GM18520 (cell line): ENCODE results near the gene PAQR8.
A peak's percentile ranks its signal among the peaks of the same experiment; 100 is the strongest.
"Not testable (repeated sequence)": the region's sequence is repeated elsewhere in the genome, so short reads cannot be mapped to it uniquely, and the experiment has no call there.

Experiments used
- ATAC-seq: cut with Tn5 transposase; IDR thresholded peaks from one replicate; pipeline ENCODE4 v1.9.1; 2021; ENCODE audit not compliant: unreplicated experiment

The PAQR8 gene

GRCh38 chr6:52405243-52405642, 43.3 kb downstream of the PAQR8 start:
- ATAC-seq, result no peak

GRCh38 chr6:52407467-52407866, 45.5 kb downstream of the PAQR8 start:
- no peak for ATAC-seq

- no peak for ATAC-seq
Measured at GRCh38 chr6:52409499-52409898, 47.5 kb downstream of the PAQR8 start.

GRCh38 chr6:52410979-52411378, 49.0 kb downstream of the PAQR8 start:
- ATAC-seq, result no peak

GRCh38 chr6:52411911-52412310, 50.0 kb downstream of the PAQR8 start:
- no peak for ATAC-seq

- no peak for ATAC-seq
Measured at GRCh38 chr6:52415333-52415732, 53.4 kb downstream of the PAQR8 start.

GRCh38 chr6:52415917-52416628, 54.1 kb downstream of the PAQR8 start:
- ATAC-seq, result no peak

- ATAC-seq, result no peak
Measured at GRCh38 chr6:52416629-52417151, 54.7 kb downstream of the PAQR8 start.

GRCh38 chr6:52417675-52418111, 55.7 kb downstream of the PAQR8 start:
- no peak for ATAC-seq

- ATAC-seq, result no peak
Measured at GRCh38 chr6:52418606-52419005, 56.7 kb downstream of the PAQR8 start.

- ATAC-seq, result peak; percentile 91
Measured at GRCh38 chr6:52419809-52420667, 58.1 kb downstream of the PAQR8 start, which contains the start of gene EFHC1. TSS of gene EFHC1 (plus strand) at chr6:52420342. CDS start at chr6:52420411, 69 bp downstream.

- ATAC-seq, result no peak
Measured at GRCh38 chr6:52420668-52421358, 58.9 kb downstream of the PAQR8 start.

- ATAC-seq, result no peak
Measured at GRCh38 chr6:52422156-52422555, 60.2 kb downstream of the PAQR8 start.

GRCh38 chr6:52423448-52423847, 61.5 kb downstream of the PAQR8 start:
- ATAC-seq, result no peak

- ATAC-seq, result no peak
Measured at GRCh38 chr6:52423971-52424381, 62.0 kb downstream of the PAQR8 start.

GRCh38 chr6:52424513-52424912, 62.6 kb downstream of the PAQR8 start:
- ATAC-seq, result no peak

- no peak for ATAC-seq
Measured at GRCh38 chr6:52426667-52427066, 64.7 kb downstream of the PAQR8 start.

GRCh38 chr6:52433294-52433693, 71.3 kb downstream of the PAQR8 start:
- ATAC-seq, result not testable (repeated sequence)

- no peak for ATAC-seq
Measured at GRCh38 chr6:52435345-52435744, 73.4 kb downstream of the PAQR8 start.

GRCh38 chr6:52438926-52439325, 77.0 kb downstream of the PAQR8 start:
- ATAC-seq, result no peak

- ATAC-seq, result no peak
Measured at GRCh38 chr6:52454556-52454955, 92.6 kb downstream of the PAQR8 start.
